ENCODE measurements around the gene GATA3. TPM values are rescaled to one million over a fixed set of nuclear protein-coding genes. Genes with fewer than 3 reads are reported as not detected.

GATA3 gene
- total RNA-seq, 1 experiment from 2014 or later, result 5.9 TPM

DNA sequence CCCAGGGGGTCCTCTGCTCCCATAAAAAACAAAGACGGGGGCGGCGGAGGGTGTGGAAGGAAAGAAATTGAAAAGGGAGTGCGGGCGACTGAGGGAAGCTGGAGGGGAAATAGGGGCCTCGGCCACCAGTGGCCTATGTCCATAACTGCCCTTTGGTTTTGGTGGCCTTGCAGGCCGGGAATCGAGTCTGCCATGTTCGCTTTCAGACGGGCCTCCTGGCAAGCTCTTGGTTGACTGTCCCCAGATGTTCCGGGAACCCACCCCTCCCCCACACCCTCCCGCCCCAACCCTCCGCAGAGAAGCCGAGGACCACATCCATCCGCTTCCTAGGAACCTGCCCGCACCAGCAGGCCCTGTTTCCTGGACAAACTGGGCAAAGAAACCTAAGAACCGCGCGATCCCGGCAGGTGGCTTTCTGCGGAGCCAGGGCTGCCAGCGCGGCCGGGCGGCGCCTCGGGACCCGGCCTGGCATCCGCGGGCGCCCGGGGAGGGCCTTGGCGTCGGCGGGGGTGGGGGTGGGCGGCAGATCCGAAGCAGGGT, 20.0 kb upstream of the GATA3 start:
- CTCF ChIA-PET, result no interaction called here
- BruUV-seq (replicated peaks), result no TSS peak
- POLR2A ChIA-PET, result interaction anchor here (0.6 kb wide), 1 partner anchor 19 kb away, joined by 5 read pairs; no protein-coding TSS in a partner anchor
- no peak overlapping the region for H3K27ac ChIP-seq (ENCODE audit: low read length)
- ATAC-seq, result no peak
- TF ChIP-seq, protein P1, sequence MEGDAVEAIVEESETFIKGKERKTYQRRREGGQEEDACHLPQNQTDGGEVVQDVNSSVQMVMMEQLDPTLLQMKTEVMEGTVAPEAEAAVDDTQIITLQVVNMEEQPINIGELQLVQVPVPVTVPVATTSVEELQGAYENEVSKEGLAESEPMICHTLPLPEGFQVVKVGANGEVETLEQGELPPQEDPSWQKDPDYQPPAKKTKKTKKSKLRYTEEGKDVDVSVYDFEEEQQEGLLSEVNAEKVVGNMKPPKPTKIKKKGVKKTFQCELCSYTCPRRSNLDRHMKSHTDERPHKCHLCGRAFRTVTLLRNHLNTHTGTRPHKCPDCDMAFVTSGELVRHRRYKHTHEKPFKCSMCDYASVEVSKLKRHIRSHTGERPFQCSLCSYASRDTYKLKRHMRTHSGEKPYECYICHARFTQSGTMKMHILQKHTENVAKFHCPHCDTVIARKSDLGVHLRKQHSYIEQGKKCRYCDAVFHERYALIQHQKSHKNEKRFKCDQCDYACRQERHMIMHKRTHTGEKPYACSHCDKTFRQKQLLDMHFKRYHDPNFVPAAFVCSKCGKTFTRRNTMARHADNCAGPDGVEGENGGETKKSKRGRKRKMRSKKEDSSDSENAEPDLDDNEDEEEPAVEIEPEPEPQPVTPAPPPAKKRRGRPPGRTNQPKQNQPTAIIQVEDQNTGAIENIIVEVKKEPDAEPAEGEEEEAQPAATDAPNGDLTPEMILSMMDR (IDR thresholded peaks at IDR 0.05), result no peak
- TF ChIP-seq SIN3A (IDR thresholded peaks at IDR 0.05; ENCODE audit: borderline replicate concordance, insufficient read depth, low read depth, low read length), result no peak
- TF ChIP-seq POLR2AphosphoS5 (IDR thresholded peaks at IDR 0.05; ENCODE audit: low read depth, low read length), result no peak
- no peak for TF ChIP-seq TCF7L2 (IDR thresholded peaks at IDR 0.05; ENCODE audit: low read depth, low read length)
- TF ChIP-seq, protein P2, sequence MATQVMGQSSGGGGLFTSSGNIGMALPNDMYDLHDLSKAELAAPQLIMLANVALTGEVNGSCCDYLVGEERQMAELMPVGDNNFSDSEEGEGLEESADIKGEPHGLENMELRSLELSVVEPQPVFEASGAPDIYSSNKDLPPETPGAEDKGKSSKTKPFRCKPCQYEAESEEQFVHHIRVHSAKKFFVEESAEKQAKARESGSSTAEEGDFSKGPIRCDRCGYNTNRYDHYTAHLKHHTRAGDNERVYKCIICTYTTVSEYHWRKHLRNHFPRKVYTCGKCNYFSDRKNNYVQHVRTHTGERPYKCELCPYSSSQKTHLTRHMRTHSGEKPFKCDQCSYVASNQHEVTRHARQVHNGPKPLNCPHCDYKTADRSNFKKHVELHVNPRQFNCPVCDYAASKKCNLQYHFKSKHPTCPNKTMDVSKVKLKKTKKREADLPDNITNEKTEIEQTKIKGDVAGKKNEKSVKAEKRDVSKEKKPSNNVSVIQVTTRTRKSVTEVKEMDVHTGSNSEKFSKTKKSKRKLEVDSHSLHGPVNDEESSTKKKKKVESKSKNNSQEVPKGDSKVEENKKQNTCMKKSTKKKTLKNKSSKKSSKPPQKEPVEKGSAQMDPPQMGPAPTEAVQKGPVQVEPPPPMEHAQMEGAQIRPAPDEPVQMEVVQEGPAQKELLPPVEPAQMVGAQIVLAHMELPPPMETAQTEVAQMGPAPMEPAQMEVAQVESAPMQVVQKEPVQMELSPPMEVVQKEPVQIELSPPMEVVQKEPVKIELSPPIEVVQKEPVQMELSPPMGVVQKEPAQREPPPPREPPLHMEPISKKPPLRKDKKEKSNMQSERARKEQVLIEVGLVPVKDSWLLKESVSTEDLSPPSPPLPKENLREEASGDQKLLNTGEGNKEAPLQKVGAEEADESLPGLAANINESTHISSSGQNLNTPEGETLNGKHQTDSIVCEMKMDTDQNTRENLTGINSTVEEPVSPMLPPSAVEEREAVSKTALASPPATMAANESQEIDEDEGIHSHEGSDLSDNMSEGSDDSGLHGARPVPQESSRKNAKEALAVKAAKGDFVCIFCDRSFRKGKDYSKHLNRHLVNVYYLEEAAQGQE (IDR thresholded peaks at IDR 0.05; ENCODE audit: insufficient read depth in 1 of 2, low read depth in 2 of 2, low read length in 1 of 2), result no peak
- no peak for DNase-seq (ENCODE audit: low read depth, low spot score)
- no peaks in the 10 kb centered on the region for H3K4me1 ChIP-seq (ENCODE audit: control insufficient read depth, insufficient read depth, low read length)
- no peaks in the 10 kb centered on the region for H3K9me3 ChIP-seq (ENCODE audit: control insufficient read depth, insufficient read depth, low read depth, low read length)
- intact Hi-C loops (cut with micrococcal nuclease; ENCODE audit: unreplicated experiment) (no loop called here), in situ Hi-C loops (cut with HindIII; ENCODE audit: low pct_unique_long_range_greater_than_20kb, low sequenced_read_pairs) (no loop called here)
- H3K4me3 ChIP-seq (ENCODE audit: low read depth in 2 of 2, low read length in 2 of 2), result no peak overlapping the region
- H3K36me3 ChIP-seq (ENCODE audit: control insufficient read depth, insufficient read depth, low read length), result no peaks in the 10 kb centered on the region
- H3K27me3 ChIP-seq (ENCODE audit: control insufficient read depth, insufficient read depth, low read length), result no peaks in the 10 kb centered on the region

DNA sequence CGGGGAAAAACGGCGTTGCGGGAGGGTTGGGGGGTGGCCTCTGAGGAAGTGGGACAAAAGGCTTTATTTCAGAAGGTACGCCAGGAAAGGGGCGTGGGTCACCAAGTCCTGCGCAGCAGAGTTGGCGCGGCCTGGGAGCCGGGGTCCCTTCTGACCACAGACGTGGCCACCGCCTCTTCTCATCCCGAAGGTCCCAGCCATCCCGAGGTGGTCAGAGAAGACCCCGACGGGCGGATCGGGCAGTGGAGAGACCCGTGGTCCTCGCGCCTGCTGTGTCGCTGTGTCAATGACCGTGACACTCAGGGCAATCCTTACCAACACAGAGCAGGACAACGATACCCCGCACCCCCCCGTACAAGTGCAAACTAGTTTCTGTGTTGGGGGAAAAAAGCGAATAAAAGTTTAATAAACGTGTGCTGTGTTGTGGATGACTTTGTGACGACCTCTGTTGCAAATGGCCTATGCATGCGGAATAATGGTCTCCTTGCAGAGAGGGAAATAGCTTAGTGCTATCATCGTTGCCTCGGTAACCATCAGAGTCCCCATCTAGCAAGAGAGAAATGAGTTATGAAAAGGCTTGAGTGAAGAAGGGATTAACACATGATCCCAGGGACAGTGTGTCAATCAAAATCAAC, 19.4 kb upstream of the GATA3 start:
- no peak for DNase-seq (ENCODE audit: low read depth, low spot score)
- POLR2A ChIA-PET, result interaction anchor here (0.6 kb wide), 1 partner anchor 20 kb away, joined by 5 read pairs; no protein-coding TSS in a partner anchor
- in situ Hi-C loops (cut with HindIII; ENCODE audit: low pct_unique_long_range_greater_than_20kb, low sequenced_read_pairs) (no loop called here), intact Hi-C loops (cut with micrococcal nuclease; ENCODE audit: unreplicated experiment) (no loop called here)
- CTCF ChIA-PET, result no interaction called here
- TF ChIP-seq TCF7L2 (IDR thresholded peaks at IDR 0.05; ENCODE audit: low read depth, low read length) (no peak), SIN3A (IDR thresholded peaks at IDR 0.05; ENCODE audit: borderline replicate concordance, insufficient read depth, low read depth, low read length) (no peak), POLR2AphosphoS5 (IDR thresholded peaks at IDR 0.05; ENCODE audit: low read depth, low read length) (no peak)
- TF ChIP-seq, protein P2 (IDR thresholded peaks at IDR 0.05; ENCODE audit: insufficient read depth in 1 of 2, low read depth in 2 of 2, low read length in 1 of 2), result no peak
- TF ChIP-seq, protein P1 (IDR thresholded peaks at IDR 0.05), result no peak
- no peaks in the 10 kb centered on the region for H3K36me3 ChIP-seq (ENCODE audit: control insufficient read depth, insufficient read depth, low read length)
- no peaks in the 10 kb centered on the region for H3K27me3 ChIP-seq (ENCODE audit: control insufficient read depth, insufficient read depth, low read length)
- no peak for ATAC-seq
- no peak overlapping the region for H3K27ac ChIP-seq (ENCODE audit: low read length)
- H3K4me3 ChIP-seq (ENCODE audit: low read depth in 2 of 2, low read length in 2 of 2), result no peak overlapping the region
- no peaks in the 10 kb centered on the region for H3K9me3 ChIP-seq (ENCODE audit: control insufficient read depth, insufficient read depth, low read depth, low read length)
- BruUV-seq (replicated peaks), result no TSS peak
- H3K4me1 ChIP-seq (ENCODE audit: control insufficient read depth, insufficient read depth, low read length), result no peaks in the 10 kb centered on the region
